GOT3 (cell line): Measurements from ENCODE around the gene SPIB.
"Not testable (repeated sequence)": the region's sequence is repeated elsewhere in the genome, so short reads cannot be mapped to it uniquely, and the experiment has no call there.

Experiments used
- DNase-seq: peaks from one replicate; lab custom pipeline; 2025; ENCODE audit warnings: mixed read lengths; lab: John Stamatoyannopoulos, UW

Gene SPIB

GRCh38 chr19:50473336-50473735, 54.6 kb downstream of the SPIB start:
- DNase-seq = not testable (repeated sequence)

- no peak for DNase-seq
Measured at GRCh38 chr19:50475101-50475568, 56.4 kb downstream of the SPIB start.

DNA sequence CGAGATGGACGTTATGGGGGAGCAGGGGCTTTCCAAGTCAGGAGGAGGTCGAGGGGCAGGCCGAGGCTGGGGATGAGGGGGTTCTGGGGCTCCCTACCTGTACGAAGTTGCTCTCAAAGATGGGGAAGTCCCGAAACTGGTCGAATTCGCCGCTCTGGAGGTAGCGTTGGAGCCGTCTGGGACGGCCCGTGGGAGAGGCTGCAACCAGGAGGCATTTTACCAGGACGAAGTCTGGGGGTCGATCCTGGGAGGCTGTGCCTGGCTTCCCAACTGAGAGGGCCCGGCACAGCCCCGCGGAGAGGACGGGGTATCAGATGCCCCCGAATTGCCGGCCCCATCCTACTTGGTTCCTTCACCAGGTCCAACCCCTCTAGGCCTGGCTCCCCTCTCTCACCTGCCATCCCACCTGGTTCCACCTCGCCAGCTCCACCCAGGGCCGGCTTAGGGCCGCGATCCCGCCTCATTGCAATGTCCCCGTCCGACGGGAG, 57.0 kb downstream of the SPIB start:
- DNase-seq = no peak

GRCh38 chr19:50476224-50476906, 57.6 kb downstream of the SPIB start, which contains the start of the genes EMC10 and GARIN5A:
Gene EMC10, plus strand, starts transcription at chr19:50476507. Its CDS starts 38 bp downstream, at chr19:50476545.
Gene GARIN5A, minus strand, starts transcription at chr19:50476848. Its CDS starts 460 bp downstream, at chr19:50476388.
- DNase-seq = peak; percentile 25

DNA sequence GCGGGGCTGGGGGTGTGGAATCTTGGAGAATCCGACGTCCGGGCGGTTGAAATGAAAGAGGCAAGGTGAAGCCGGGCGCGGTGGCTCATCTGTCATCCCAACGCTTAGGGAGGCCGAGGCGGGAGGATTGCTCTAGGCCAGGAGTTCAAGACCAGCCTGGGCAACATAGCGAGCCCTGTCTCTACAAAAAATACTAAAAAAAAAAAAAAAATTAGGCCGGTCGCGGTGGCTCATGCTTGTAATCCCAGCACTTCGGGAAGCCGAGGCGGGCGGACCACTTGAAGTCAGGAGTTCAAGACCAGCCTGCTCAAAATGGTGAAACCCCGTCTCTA, 58.1 kb downstream of the SPIB start:
- no peak for DNase-seq

- DNase-seq = no peak
Measured at GRCh38 chr19:50477751-50478515, 59.2 kb downstream of the SPIB start.

DNA sequence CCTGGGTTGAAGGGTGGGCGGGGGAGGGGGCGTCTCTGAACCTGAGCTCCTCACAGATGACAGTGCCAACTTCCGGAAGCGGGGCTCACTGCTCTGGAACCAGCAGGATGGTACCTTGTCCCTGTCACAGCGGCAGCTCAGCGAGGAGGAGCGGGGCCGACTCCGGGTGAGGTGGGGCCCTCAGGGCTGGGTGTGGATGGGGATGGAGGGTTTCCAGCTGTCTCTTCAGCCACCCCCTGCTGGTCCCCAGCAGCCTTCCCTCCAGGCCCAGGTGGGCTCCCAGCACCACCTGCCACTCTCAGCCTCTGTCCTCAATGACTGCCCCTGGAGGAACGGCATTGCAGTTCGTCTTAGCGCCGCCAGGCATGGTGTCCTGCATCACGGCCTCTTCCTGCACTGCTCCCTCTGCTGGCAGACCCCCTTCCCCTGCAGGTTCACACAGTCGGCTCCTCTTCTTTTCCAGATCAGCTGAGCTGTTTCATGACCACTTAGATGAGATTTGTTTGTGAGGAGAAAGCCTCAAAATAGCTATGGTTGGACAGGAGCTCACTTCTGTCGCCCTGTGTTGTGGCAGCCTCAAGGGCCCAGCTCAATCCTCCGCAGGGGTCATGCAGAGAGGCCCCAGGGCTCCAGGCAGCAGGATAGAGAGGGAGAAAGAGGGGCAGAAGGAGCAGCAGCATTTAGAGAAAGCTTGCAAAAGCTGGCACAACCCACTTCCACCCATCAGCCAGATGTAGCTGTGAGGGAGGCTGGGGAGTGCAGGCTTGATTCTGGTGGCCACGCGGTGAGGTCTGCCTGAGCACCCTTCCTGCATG, 60.4 kb downstream of the SPIB start:
- no peak for DNase-seq

DNA sequence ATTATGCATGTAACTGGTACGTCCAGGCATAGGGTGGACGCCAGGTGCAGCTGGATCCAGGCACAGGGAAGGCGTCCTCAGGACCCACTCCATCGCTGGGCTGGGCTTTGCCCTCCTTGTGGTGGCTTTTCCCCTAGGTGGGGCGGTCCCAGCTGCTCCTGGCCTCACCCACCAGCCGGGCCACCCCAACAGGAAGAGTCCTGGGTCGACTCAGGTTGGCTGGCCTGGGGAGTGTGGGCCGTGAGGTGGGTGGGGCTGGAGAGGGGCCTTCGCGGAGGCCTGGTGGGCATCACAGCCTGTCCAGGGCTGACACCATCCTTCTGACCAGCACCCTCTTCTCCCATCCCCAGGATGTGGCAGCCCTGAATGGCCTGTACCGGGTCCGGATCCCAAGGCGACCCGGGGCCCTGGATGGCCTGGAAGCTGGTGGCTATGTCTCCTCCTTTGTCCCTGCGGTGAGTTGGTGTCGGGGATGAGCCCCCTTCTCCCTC, 61.1 kb downstream of the SPIB start:
- DNase-seq = no peak

- no peak for DNase-seq
Measured at GRCh38 chr19:50480281-50481111, 61.8 kb downstream of the SPIB start.
